Neutrophil (primary cell): Measurements from ENCODE around the gene MEIS2.

ENCODE experiments used
- H3K27ac ChIP-seq: fragments of 200-600 bp; sonication (generic); 2 replicates; pipeline ENCODE4 v1.5.1; 2016; ENCODE audit warnings: mild to moderate bottlenecking, moderate library complexity
- H3K27me3 ChIP-seq: fragments of 200-600 bp; sonication (generic); 2 replicates; pipeline ENCODE4 v1.6.0; 2016; ENCODE audit warnings: mild to moderate bottlenecking
- H3K36me3 ChIP-seq: fragments of 200-600 bp; sonication (generic); 2 replicates; pipeline ENCODE4 v1.5.1; 2017
- H3K4me1 ChIP-seq, 2 experiments: fragments of 200-600 bp in 1 of 2; sonication (generic) in 1 of 2; 1 replicate in 1 of 2; 2 replicates in 1 of 2; pipeline versions ENCODE4 v1.5.1 to v1.6.1; 2013 to 2016; ENCODE audit warnings: low read depth in 1 of 2, low read length in 1 of 2, mild to moderate bottlenecking in 1 of 2, moderate library complexity in 1 of 2; ENCODE audit not compliant: control insufficient read depth in 1 of 2, insufficient read depth in 1 of 2
- H3K4me3 ChIP-seq, 2 experiments: fragments of 200-600 bp in 1 of 2; sonication (generic) in 1 of 2; 1 replicate in 1 of 2; 2 replicates in 1 of 2; pipeline ENCODE4 v1.5.1; 2013 to 2016; ENCODE audit warnings: low read depth in 1 of 2, low read length in 1 of 2, mild to moderate bottlenecking in 1 of 2, moderate library complexity in 1 of 2
- H3K9me3 ChIP-seq: fragments of 200-600 bp; sonication (generic); 2 replicates; pipeline ENCODE4 v1.5.1; 2016
- TF ChIP-seq, protein P1 (sequence below): fragments of 200-600 bp; sonication (generic); IDR thresholded peaks from 2 replicates; pipeline ENCODE4 v1.5.1; 2016; ENCODE audit warnings: antibody characterized with exemption

Gene MEIS2

DNA sequence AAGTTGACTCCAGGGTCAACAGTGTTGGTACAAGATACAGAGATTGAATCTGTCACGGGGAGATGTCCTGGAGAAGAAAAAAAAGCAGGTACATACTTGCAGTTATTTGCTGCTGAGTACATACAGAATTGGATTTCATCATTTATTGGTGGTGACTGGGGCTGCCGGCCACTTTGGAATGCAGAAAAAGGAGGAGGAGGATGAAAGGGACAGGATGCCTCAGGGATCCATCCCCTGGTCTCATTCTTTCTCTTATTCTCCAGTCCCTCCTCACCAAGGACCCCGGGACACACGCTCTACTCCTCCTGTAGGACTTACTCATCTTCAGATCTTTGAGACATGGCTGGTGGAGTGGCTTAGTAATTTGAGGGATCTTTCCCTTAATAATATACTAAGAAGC is 30.0 kb upstream of the MEIS2 start:
- H3K27ac ChIP-seq = no peak overlapping the region
- no peaks in the 10 kb centered on the region for H3K9me3 ChIP-seq
- H3K36me3 ChIP-seq = no peaks in the 10 kb centered on the region
- no peak overlapping the region for H3K4me3 ChIP-seq
- TF ChIP-seq, protein P1, sequence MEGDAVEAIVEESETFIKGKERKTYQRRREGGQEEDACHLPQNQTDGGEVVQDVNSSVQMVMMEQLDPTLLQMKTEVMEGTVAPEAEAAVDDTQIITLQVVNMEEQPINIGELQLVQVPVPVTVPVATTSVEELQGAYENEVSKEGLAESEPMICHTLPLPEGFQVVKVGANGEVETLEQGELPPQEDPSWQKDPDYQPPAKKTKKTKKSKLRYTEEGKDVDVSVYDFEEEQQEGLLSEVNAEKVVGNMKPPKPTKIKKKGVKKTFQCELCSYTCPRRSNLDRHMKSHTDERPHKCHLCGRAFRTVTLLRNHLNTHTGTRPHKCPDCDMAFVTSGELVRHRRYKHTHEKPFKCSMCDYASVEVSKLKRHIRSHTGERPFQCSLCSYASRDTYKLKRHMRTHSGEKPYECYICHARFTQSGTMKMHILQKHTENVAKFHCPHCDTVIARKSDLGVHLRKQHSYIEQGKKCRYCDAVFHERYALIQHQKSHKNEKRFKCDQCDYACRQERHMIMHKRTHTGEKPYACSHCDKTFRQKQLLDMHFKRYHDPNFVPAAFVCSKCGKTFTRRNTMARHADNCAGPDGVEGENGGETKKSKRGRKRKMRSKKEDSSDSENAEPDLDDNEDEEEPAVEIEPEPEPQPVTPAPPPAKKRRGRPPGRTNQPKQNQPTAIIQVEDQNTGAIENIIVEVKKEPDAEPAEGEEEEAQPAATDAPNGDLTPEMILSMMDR = no peak
- peaks cover 28% of the 10 kb centered on the region for H3K27me3 ChIP-seq
- no peaks in the 10 kb centered on the region for H3K4me1 ChIP-seq

DNA sequence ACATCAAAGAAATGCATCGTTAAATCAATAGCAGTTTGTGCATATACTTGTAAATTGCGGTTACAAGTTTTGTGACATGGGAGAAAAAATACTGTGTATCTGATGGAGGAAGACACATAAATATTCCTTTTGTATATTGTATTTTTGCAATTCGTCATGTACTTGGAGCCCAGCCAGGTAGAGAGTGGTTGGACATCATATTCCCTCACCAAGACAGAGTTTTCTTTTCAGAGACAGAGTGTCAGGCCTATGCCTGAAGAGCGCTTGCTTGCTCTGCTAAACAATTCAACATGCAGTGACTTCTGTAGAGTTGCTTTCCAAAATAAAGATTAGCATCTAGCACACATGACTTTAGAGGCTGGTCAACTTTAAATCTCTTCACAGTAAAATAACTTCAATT is 24.8 kb upstream of the MEIS2 start:
- Histone ChIP-seq H3K27me3 (peaks cover 18% of the 10 kb centered on the region), H3K4me3 (no peak overlapping the region), H3K36me3 (no peaks in the 10 kb centered on the region), H3K4me1 (no peaks in the 10 kb centered on the region), H3K9me3 (no peaks in the 10 kb centered on the region), H3K27ac (no peak overlapping the region)
- TF ChIP-seq, protein P1 = no peak

DNA sequence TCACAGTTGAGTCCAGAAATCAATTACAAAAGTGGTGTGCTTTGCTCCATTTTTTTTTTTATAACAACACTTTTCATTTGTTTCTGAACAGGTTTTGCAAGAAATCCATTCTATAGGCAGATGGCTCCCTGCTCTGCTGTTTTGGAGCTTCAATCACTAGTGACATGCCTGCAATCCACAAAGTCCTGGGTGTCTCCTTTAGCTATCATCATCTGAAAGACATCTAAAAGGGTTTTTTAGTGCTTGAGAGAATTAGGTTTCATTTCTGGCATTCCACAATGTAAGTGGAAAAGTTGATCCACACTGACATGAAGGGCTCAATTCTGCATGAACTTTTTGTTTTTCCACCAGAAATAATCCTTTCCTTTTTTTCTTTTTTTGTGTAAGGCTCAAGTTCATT is 24.0 kb upstream of the MEIS2 start:
- no peak overlapping the region for H3K4me3 ChIP-seq
- no peaks in the 10 kb centered on the region for H3K9me3 ChIP-seq
- H3K27me3 ChIP-seq = peaks cover 13% of the 10 kb centered on the region
- H3K27ac ChIP-seq = no peak overlapping the region
- no peaks in the 10 kb centered on the region for H3K4me1 ChIP-seq
- TF ChIP-seq, protein P1 = no peak
- no peaks in the 10 kb centered on the region for H3K36me3 ChIP-seq

DNA sequence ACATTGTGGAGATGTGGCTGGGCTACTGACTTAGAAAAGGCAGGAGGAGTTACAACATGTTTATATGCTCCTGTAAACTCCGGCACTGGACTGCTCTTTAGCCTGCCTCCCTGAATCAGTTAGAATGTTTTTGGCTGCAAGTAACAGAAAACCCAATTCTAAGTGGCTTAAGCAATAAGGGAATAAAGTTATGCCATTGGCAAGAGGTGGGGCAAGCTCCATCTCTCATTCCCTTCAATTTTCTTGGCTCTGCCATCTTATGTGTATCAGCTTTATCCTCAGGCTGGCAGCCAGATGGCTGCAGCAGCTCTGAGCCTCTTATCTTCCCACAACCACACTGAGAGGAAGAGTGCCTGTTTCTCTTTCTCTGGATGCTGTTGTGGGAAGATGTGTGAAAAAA is 22.4 kb upstream of the MEIS2 start:
- Histone ChIP-seq H3K36me3 (no peaks in the 10 kb centered on the region), H3K27ac (no peak overlapping the region), H3K27me3 (peaks cover 13% of the 10 kb centered on the region), H3K4me1 (no peaks in the 10 kb centered on the region), H3K9me3 (no peaks in the 10 kb centered on the region), H3K4me3 (no peak overlapping the region)
- TF ChIP-seq, protein P1 = no peak

DNA sequence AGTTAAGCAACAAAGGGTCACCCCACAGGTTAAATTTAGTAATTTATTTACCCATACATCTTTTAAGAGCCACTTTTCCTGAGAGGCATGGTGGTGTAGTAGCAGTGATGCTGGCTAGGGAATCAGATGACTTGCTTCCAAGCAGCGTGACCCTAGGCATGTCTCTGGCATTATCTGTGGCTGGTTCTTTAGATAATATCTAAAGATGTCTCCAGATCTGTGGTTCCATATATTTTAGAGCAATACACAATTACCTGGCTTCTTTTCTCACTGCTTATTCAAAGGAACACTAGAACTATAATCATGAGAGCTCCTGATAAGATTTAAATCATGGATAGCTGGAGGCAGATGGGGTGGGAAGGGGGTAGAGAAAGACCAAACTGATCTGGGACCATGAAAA is 21.1 kb upstream of the MEIS2 start:
- Histone ChIP-seq H3K4me3 (no peak overlapping the region), H3K9me3 (no peaks in the 10 kb centered on the region), H3K27me3 (peaks cover 13% of the 10 kb centered on the region), H3K27ac (no peak overlapping the region), H3K36me3 (no peaks in the 10 kb centered on the region), H3K4me1 (no peaks in the 10 kb centered on the region)
- TF ChIP-seq, protein P1 = no peak

DNA sequence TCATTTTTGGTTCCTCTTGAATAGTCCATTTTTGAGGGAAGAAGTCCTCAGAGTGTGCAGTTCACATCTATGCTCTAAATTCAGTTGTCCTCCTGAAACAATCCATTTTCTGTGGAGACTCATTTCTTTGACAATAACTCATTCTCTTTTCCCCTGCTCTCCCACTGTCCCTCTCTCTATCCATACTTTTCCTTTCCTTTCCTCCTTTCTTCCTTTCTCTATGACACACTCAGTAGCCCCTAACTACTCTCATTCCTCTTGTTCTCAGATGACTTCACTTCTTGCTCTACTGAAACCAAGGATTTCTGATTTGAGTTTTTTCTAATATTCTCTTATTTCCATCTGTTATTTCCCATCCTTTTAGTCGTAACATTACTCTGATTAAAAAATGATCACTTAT is 16.7 kb upstream of the MEIS2 start:
- H3K27ac ChIP-seq = no peak overlapping the region
- TF ChIP-seq, protein P1 = no peak
- H3K4me1 ChIP-seq = no peaks in the 10 kb centered on the region
- peaks cover 58% of the 10 kb centered on the region for H3K27me3 ChIP-seq
- no peaks in the 10 kb centered on the region for H3K9me3 ChIP-seq
- no peaks in the 10 kb centered on the region for H3K36me3 ChIP-seq
- no peak overlapping the region for H3K4me3 ChIP-seq
